Stimulated activated CD4-positive, alpha-beta T cell treated with anti-CD3 and anti-CD28 coated beads, TNF-alpha, amount 100 ng/mL, for 48 hours (primary cell): Measurements from ENCODE around the gene ASB1.

Source experiments
- DNase-seq, 3 donors: peaks; one replicate each; pipeline ENCODE4 v3.0.0-alpha.2; 2020; ENCODE audit warnings: low read depth in 3 of 3

ASB1 gene

GRCh38 chr2:238494573-238494961 is 67.8 kb downstream of the ASB1 start:
- DNase-seq, result no peak

GRCh38 chr2:238495422-238495821 is 68.7 kb downstream of the ASB1 start:
- DNase-seq, result no peak

GRCh38 chr2:238496756-238497609 is 70.3 kb downstream of the ASB1 start:
- no peak for DNase-seq

GRCh38 chr2:238497610-238498005 is 70.9 kb downstream of the ASB1 start:
- no peak for DNase-seq

- no peak for DNase-seq
These were observed 71.5 kb downstream of the ASB1 start for GRCh38 chr2:238498188-238498587.

GRCh38 chr2:238498691-238499295 is 72.1 kb downstream of the ASB1 start:
- DNase-seq, result no peak

GRCh38 chr2:238499731-238500580 is 73.2 kb downstream of the ASB1 start:
- DNase-seq, result no peak

- no peak for DNase-seq
These were observed 74.6 kb downstream of the ASB1 start for GRCh38 chr2:238501311-238501710.
